Activated CD4-positive, alpha-beta T cell treated with anti-CD3 and anti-CD28 coated beads for 36 hours (primary cell): ENCODE data around the gene RNGTT. TPM values are rescaled to one million over a fixed set of nuclear protein-coding genes. Genes with fewer than 3 reads are reported as not detected.

Experiments used
- ATAC-seq: fragments of 200-7000 bp; cut with Tn5 transposase; one replicate; pipeline ENCODE4 v1.10.0; 2021; ENCODE audit warnings: mild to moderate bottlenecking, moderate library complexity
- CTCF ChIA-PET: fragments of 350-600 bp; sonication (Branson Sonifier 250); formaldehyde crosslinking; loops from one replicate; lab custom pipeline; 2021; ENCODE audit warnings: antibody characterized with exemption; lab: Charles Lee
- POLR2A ChIA-PET: fragments of 350-600 bp; sonication (Branson Sonifier 250); formaldehyde crosslinking; loops from one replicate; lab custom pipeline; 2021; ENCODE audit warnings: antibody characterized with exemption, inconsistent platforms; lab: Charles Lee
- DNase-seq: peaks from one replicate; pipeline ENCODE4 v3.0.0-alpha.2; 2020
- H3K27ac Mint-ChIP-seq: one replicate; pipeline ENCODE4 v1.8.0; 2021; ENCODE audit warnings: mixed read lengths
- H3K27me3 Mint-ChIP-seq: one replicate; pipeline ENCODE4 v1.8.0; 2021; ENCODE audit warnings: mixed read lengths
- H3K36me3 Mint-ChIP-seq: one replicate; pipeline ENCODE4 v1.8.0; 2021; ENCODE audit warnings: low read depth, mixed read lengths
- H3K4me1 Mint-ChIP-seq: one replicate; pipeline ENCODE4 v1.8.0; 2021; ENCODE audit warnings: mixed read lengths
- H3K4me3 Mint-ChIP-seq: one replicate; pipeline ENCODE4 v1.8.0; 2021; ENCODE audit warnings: mild to moderate bottlenecking, moderate library complexity, mixed read lengths
- H3K9me3 Mint-ChIP-seq: one replicate; pipeline ENCODE4 v1.8.0; 2021; ENCODE audit warnings: low read depth, mixed read lengths
- intact Hi-C, 2 experiments: fragments of 100-400 bp; cut with DNase I in 1 of 2; cut with micrococcal nuclease in 1 of 2; formaldehyde crosslinking; loops; one replicate each; pipeline versions ENCODE4 v1.14.2 to v1.15.1; 2022 to 2024; cut with DNase I, micrococcal nuclease
- total RNA-seq, 2 experiments: library from RNA; stranded (reverse); gene quantifications; one replicate each; pipeline ENCODE4 v1.2.3, GENCODE V29; 2021

The RNGTT gene
- 10 to 100 TPM; 17.5 to 21.5 TPM for total RNA-seq

DNA sequence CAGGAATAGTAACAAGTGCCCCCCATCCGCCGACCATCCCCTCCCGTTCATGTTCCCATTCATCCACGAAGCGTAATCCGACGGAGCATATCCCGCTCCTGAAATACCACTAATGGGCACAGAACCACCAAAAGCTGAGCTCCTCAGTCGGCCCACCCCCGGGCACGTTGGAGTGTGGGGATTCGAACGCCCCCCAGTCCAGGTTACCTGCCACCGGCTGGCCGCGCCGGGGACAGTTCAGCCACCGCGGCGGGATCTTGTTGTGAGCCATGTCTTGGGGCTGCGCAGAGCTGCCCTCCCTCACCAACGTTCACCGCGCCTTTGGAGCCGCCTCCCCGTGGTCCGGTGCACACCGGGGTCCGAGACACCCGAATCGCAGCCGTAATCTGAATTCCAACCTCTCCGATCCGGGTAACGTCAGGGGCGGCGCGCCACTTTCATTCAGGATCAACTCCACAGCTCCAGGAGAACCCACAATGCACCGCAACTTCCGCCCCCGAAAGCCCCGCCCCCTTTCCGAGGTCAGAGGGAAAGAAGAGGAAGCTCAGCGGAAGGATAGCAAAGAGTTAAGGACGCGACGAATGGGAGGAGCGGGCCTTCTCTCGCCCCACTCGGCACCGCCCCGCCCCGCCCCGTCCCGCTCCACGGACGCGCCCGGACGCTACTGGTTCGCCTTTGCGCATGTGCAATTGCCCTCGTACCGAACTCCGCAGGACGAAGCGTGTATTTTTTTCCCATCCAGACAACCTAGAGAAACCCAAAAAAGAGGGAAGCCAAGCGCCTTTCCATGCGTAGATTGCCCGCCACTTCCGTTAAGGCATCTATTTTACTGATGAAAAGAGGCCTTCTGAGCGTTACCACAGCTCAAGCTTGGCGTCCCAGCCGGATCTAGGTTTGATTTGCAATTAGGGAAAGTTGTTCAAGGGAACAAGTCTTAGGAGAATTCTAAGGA is at the start of gene RNGTT:
TSS of gene RNGTT (minus strand) at position 480 of the 952 bp plus-strand sequence. CDS start at position 271, 209 bp downstream.
- H3K27me3 Mint-ChIP-seq = no peaks in the 10 kb centered on the region

DNA sequence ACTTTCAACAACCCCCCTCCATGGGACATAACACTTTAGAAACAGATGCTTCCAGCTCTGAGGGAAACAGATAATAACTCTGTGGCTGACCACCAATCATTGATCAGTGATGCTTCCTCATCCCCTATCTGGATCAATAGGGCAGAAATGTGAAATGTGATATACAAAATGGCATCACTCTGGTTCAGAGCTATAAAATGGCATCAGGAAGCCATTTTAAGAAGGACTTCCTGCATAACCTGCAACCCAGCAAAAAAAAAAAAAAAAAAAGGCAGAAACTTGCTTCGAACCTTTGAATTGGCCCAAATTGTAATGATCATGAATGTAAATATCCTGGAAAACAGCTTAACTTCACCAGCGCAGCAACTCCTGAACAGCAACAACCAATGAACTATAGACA is 48.0 kb upstream of the RNGTT start:
- ChIA-PET CTCF (interaction anchor here (0.6 to 2.2 kb wide), 5 partner anchors 10 to 229 kb away, joined by 3 to 7 read pairs (median 3); no protein-coding TSS in a partner anchor), POLR2A (no interaction called here)
- DNase-seq (no peak), ATAC-seq (no peak)
- H3K27ac Mint-ChIP-seq = no peak overlapping the region
- no peaks in the 10 kb centered on the region for H3K27me3 Mint-ChIP-seq
- H3K9me3 Mint-ChIP-seq = peaks cover 5% of the 10 kb centered on the region
- intact Hi-C loops = no loop called here
- H3K36me3 Mint-ChIP-seq = no peaks in the 10 kb centered on the region
- H3K4me1 Mint-ChIP-seq = peaks cover 7% of the 10 kb centered on the region
- no peak overlapping the region for H3K4me3 Mint-ChIP-seq

More for the DNA sequence above, at the start of gene RNGTT:
- peak; percentile 100 for ATAC-seq
- Mint-ChIP-seq H3K27ac (peak within 1 kb of the TSS; percentile 93), H3K9me3 (peaks cover 6% of the 10 kb centered on the region), H3K36me3 (peaks cover 3% of the 10 kb centered on the region), H3K4me3 (peak within 1 kb of the TSS; percentile 99), H3K4me1 (peaks cover 45% of the 10 kb centered on the region)
- intact Hi-C loops = loop anchor here (1.0 to 10.0 kb wide), 10 partner anchors 117 to 1808 kb away; partner anchors contain the start of genes PNRC1 (in 2 of the 2), AKIRIN2 (in 1 of the 2), CASP8AP2 (in 1 of the 2) and GJB7 (in 1 of the 2)
- ChIA-PET POLR2A (interaction anchor here (0.6 to 1.3 kb wide), 5 partner anchors 19 to 675 kb away, joined by 3 to 6 read pairs (median 4); partner anchors contain the start of genes LYRM2 and PNRC1), CTCF (interaction anchor here (0.9 to 2.0 kb wide), 7 partner anchors 17 to 182 kb away, joined by 3 to 7 read pairs (median 4); no protein-coding TSS in a partner anchor)
- DNase-seq = peak; percentile 99

GRCh38 chr6:89010825-89011224 is 47.4 kb upstream of the RNGTT start:
- CTCF ChIA-PET = interaction anchor here (0.6 to 2.2 kb wide), 4 partner anchors 9 to 110 kb away, joined by 3 to 7 read pairs (median 4); no protein-coding TSS in a partner anchor
- Mint-ChIP-seq H3K27me3 (no peaks in the 10 kb centered on the region), H3K36me3 (no peaks in the 10 kb centered on the region), H3K9me3 (peaks cover under 1% of the 10 kb centered on the region), H3K27ac (no peak overlapping the region), H3K4me1 (peaks cover 7% of the 10 kb centered on the region), H3K4me3 (no peak overlapping the region)
- intact Hi-C loops = no loop called here
- ATAC-seq (no peak), DNase-seq (no peak)
- POLR2A ChIA-PET = no interaction called here

DNA sequence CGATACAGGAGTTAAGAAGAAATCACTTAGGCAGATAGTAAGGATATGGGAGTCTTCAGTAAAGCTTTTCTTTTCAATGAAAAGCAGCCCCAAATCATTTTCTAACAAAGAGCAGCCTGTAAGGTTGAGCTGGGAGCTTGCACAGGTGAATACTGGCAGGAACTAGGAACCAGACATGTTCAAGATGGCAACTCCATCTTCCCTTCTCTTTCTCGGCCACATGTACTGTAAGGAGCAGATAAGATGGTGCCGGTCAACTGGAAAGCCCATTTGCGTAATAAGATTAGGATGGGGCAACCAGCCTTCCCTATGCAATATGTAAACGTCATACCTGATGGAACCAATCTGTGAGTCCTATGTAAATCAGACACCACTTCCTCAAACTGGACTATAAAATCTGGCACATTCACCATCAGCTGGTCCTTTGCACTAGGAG is 46.2 kb upstream of the RNGTT start:
- CTCF ChIA-PET = no interaction called here
- POLR2A ChIA-PET = no interaction called here
- no peaks in the 10 kb centered on the region for H3K36me3 Mint-ChIP-seq
- intact Hi-C loops = no loop called here
- H3K9me3 Mint-ChIP-seq = no peaks in the 10 kb centered on the region
- peaks cover 7% of the 10 kb centered on the region for H3K4me1 Mint-ChIP-seq
- H3K27ac Mint-ChIP-seq = no peak overlapping the region
- H3K27me3 Mint-ChIP-seq = no peaks in the 10 kb centered on the region
- H3K4me3 Mint-ChIP-seq = no peak overlapping the region
- DNase-seq (no peak), ATAC-seq (no peak)

DNA sequence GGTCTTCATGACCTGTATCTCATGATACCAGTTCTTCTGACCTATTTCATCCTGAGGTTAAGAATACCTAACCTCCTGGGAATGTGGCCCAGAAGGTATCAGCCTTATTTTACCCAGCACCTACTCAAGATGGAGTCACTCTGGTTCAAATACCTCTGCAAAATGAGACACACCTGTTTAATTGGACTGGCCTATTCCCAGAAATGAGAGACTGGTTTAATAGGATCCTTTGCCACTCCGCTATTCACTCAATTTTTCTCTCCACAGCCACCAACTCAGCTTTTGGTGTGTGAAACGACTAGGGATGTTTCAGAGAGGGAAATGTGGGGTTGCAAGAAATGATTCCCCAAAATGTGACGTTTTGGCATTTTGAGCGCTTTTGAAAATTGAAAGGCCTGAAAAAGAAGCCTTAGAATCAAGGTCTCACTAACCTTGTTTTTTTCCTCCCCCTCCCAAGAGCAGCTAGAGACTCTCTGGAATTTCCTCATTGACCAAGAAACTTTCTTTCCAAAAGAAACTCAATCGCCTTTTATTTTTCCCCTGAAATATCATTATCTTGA is 45.5 kb upstream of the RNGTT start:
- no peaks in the 10 kb centered on the region for H3K9me3 Mint-ChIP-seq
- ChIA-PET POLR2A (no interaction called here), CTCF (interaction anchor here (0.6 kb wide), 1 partner anchor 1858 kb away, joined by 3 read pairs; no protein-coding TSS in a partner anchor)
- no peaks in the 10 kb centered on the region for H3K27me3 Mint-ChIP-seq
- no peak overlapping the region for H3K27ac Mint-ChIP-seq
- no peak for ATAC-seq
- intact Hi-C loops = no loop called here
- peaks cover 7% of the 10 kb centered on the region for H3K4me1 Mint-ChIP-seq
- H3K4me3 Mint-ChIP-seq = no peak overlapping the region
- no peaks in the 10 kb centered on the region for H3K36me3 Mint-ChIP-seq
- DNase-seq = no peak

DNA sequence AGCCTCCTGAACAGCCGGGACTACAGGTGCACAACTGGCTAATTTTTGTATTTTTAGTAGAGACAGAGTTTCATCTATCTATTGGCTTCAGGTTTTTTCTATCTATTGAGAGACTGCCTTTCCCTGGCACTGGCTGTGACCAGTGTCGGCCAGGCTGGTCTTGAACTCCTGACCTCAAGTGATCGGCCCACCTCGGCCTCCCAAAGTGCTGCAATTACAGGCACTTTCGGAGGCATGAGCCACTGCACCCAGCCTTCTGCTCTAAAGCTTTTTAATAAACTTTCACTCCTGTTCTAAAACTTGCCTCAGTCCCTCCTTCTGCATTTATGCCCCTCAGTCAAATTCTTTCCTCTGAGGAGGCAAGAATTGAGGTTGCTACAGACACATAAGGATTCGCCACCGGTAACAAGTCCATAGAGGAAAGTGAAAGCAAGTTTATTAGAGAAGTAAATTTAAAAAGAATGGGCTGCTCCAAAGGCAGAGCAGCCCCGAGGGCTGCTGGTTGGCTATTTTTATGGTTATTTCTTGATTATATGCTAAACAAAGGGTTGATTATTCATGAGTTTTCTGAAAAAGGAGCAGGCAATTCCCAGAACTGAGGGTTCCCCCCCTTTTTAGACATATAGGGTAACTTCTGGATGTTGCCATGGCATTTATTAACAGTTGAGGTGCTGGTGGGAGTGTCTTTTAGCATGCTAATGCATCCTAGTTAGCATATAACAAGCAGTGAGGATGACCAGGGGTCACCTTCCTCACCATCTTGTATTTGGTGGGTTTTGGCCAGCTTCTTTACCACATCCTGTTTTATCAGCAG is 44.8 kb upstream of the RNGTT start:
- intact Hi-C loops = no loop called here
- no peaks in the 10 kb centered on the region for H3K36me3 Mint-ChIP-seq
- no peak for DNase-seq
- no peak for ATAC-seq
- H3K9me3 Mint-ChIP-seq = no peaks in the 10 kb centered on the region
- ChIA-PET POLR2A (no interaction called here), CTCF (interaction anchor here (0.6 to 1.0 kb wide), 2 partner anchors 9 to 1858 kb away, joined by 3 read pairs; no protein-coding TSS in a partner anchor)
- H3K27ac Mint-ChIP-seq = no peak overlapping the region
- H3K27me3 Mint-ChIP-seq = no peaks in the 10 kb centered on the region
- no peak overlapping the region for H3K4me3 Mint-ChIP-seq
- peaks cover 7% of the 10 kb centered on the region for H3K4me1 Mint-ChIP-seq

- DNase-seq (no peak), ATAC-seq (no peak)
- Mint-ChIP-seq H3K36me3 (no peaks in the 10 kb centered on the region), H3K27me3 (no peaks in the 10 kb centered on the region), H3K4me3 (no peak overlapping the region), H3K4me1 (peaks cover 7% of the 10 kb centered on the region), H3K9me3 (no peaks in the 10 kb centered on the region), H3K27ac (no peak overlapping the region)
- CTCF ChIA-PET = interaction anchor here (1.0 kb wide), 1 partner anchor 9 kb away, joined by 3 read pairs; no protein-coding TSS in a partner anchor
- intact Hi-C loops = no loop called here
- POLR2A ChIA-PET = no interaction called here
These were observed 44.0 kb upstream of the RNGTT start for GRCh38 chr6:89007209-89008000.

DNA sequence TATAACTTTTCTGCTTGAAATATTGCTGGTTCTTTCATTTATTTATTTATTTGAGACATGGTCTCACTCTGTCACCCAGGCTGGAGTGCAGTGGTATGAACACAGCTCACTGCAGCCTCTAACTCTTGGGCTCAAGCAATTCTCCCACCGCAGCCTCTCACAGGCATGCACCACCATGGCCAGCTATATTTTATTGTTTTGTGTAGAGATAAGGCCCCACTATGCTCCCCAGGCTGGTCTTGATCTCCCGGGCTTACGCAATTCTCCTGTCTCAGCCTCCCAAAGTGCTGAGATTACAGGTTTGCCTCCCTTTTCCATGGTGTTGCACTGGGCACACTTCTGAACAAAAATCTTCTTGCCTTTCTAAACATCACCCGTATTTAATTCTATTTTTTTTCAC is 39.1 kb upstream of the RNGTT start:
- Mint-ChIP-seq H3K4me3 (no peak overlapping the region), H3K36me3 (no peaks in the 10 kb centered on the region), H3K9me3 (no peaks in the 10 kb centered on the region), H3K4me1 (peaks cover 2% of the 10 kb centered on the region), H3K27ac (no peak overlapping the region), H3K27me3 (no peaks in the 10 kb centered on the region)
- CTCF ChIA-PET = no interaction called here
- intact Hi-C loops = no loop called here
- ATAC-seq (no peak), DNase-seq (no peak)
- POLR2A ChIA-PET = no interaction called here

- H3K9me3 Mint-ChIP-seq = no peaks in the 10 kb centered on the region
- ATAC-seq (no peak), DNase-seq (no peak)
- no peaks in the 10 kb centered on the region for H3K4me1 Mint-ChIP-seq
- H3K27ac Mint-ChIP-seq = no peak overlapping the region
- H3K27me3 Mint-ChIP-seq = no peaks in the 10 kb centered on the region
- ChIA-PET CTCF (no interaction called here), POLR2A (interaction anchor here (0.6 kb wide), 1 partner anchor 333 kb away, joined by 3 read pairs; no protein-coding TSS in a partner anchor)
- no peak overlapping the region for H3K4me3 Mint-ChIP-seq
- intact Hi-C loops = no loop called here
- H3K36me3 Mint-ChIP-seq = no peaks in the 10 kb centered on the region
These were observed 33.9 kb upstream of the RNGTT start for GRCh38 chr6:88997327-88997726.
